DND-41 (cell line): ENCODE measurements around the gene ABI3BP.
A peak's percentile ranks its signal among the peaks of the same experiment; 100 is the strongest.

Experiments
- ATAC-seq: fragments of 200-7000 bp; cut with Tn5 transposase; 3 replicates; pipeline ENCODE4 v1.9.1; 2021; ENCODE audit warnings: low read depth; ENCODE audit not compliant: insufficient read depth
- DNase-seq: peaks from one replicate; pipeline ENCODE4 v3.0.0-alpha.2; 2020
- H2AFZ ChIP-seq: 2 replicates; pipeline ENCODE4 v1.6.0; 2012; ENCODE audit warnings: low read depth, low read length
- H3K27ac ChIP-seq: 2 replicates; pipeline ENCODE4 v1.5.1; 2012; ENCODE audit warnings: low read length, inconsistent platforms
- H3K27me3 ChIP-seq: fragments of 200-600 bp; sonication (generic); 2 replicates; pipeline ENCODE4 v1.6.0; 2012; ENCODE audit warnings: low read length, mild to moderate bottlenecking, inconsistent platforms; ENCODE audit not compliant: insufficient read depth, poor library complexity
- H3K36me3 ChIP-seq: 2 replicates; pipeline ENCODE4 v1.5.1; 2012; ENCODE audit warnings: low read length, inconsistent platforms; ENCODE audit not compliant: insufficient read depth
- H3K4me1 ChIP-seq: 2 replicates; pipeline ENCODE4 v1.5.1; 2012; ENCODE audit warnings: mild to moderate bottlenecking, low read length; ENCODE audit not compliant: insufficient read depth
- H3K4me2 ChIP-seq: 2 replicates; pipeline ENCODE4 v1.6.0; 2012; ENCODE audit warnings: mild to moderate bottlenecking, moderate library complexity, low read length, inconsistent platforms; ENCODE audit not compliant: insufficient read depth
- H3K4me3 ChIP-seq, 2 experiments: fragments of 200-600 bp in 1 of 2; shearing (Covaris generic) in 1 of 2; 2 replicates each; pipeline ENCODE4 v1.5.1; 2012 to 2016; ENCODE audit warnings: inconsistent platforms in 2 of 2, low read length in 2 of 2, mild to moderate bottlenecking in 2 of 2, low read depth in 1 of 2, moderate library complexity in 1 of 2
- H3K79me2 ChIP-seq: 2 replicates; pipeline ENCODE4 v1.6.0; 2012; ENCODE audit warnings: low read length, inconsistent platforms; ENCODE audit not compliant: insufficient read depth
- H3K9ac ChIP-seq: 2 replicates; pipeline ENCODE4 v1.6.0; 2012; ENCODE audit warnings: low read depth, mild to moderate bottlenecking, inconsistent platforms, low read length, moderate library complexity
- H3K9me3 ChIP-seq: 2 replicates; pipeline ENCODE4 v1.5.1; 2012; ENCODE audit warnings: low read length, moderate library complexity, mild to moderate bottlenecking, inconsistent platforms; ENCODE audit not compliant: insufficient read depth, severe bottlenecking
- H4K20me1 ChIP-seq: 2 replicates; pipeline ENCODE4 v1.6.0; 2012; ENCODE audit warnings: low read length; ENCODE audit not compliant: insufficient read depth
- EZH2 ChIP-seq: IDR thresholded peaks from 3 replicates; pipeline ENCODE4 v1.6.1; 2012; ENCODE audit warnings: borderline replicate concordance, low read depth, mild to moderate bottlenecking, moderate library complexity, low read length, inconsistent platforms; ENCODE audit not compliant: severe bottlenecking
- TF ChIP-seq, protein P1 (sequence below): IDR thresholded peaks from 2 replicates; pipeline ENCODE4 v1.5.1; 2012; ENCODE audit warnings: borderline replicate concordance, low read length, moderate library complexity, mild to moderate bottlenecking; ENCODE audit not compliant: poor library complexity, severe bottlenecking; ENCODE audit errors: extremely low read depth

Gene ABI3BP

DNA sequence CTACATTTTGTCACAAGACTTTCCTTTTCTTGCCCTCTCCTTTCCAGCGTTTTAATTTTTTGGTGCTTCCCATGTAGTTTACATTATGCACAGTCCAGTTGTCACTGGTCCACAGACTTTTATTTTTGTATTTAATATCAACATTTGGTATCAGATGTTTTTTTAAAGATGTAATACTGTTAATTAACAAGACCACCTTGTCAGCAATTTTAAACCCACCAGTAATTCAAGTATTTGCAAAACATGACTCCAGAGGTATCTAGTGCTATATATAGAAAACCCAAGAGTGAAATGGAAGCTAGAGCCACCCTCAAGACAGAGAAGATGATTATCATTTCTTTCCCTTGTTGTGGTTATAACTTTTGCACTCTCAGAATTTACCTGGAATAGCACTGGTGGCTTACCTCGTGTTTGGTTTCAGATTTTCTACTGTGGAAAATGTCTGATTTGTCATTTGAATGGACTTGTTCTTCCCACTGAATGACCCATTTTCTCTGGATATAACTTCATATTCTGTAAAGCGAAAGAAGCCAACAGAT is 227.7 kb downstream of the ABI3BP start:
- H3K9ac ChIP-seq, result no peak overlapping the region
- no peaks in the 10 kb centered on the region for H3K4me1 ChIP-seq
- H3K79me2 ChIP-seq, result no peaks in the 10 kb centered on the region
- H3K4me2 ChIP-seq, result no peak overlapping the region
- H4K20me1 ChIP-seq, result no peaks in the 10 kb centered on the region
- H3K4me3 ChIP-seq, result no peak overlapping the region
- H3K36me3 ChIP-seq, result no peaks in the 10 kb centered on the region
- no peak overlapping the region for H2AFZ ChIP-seq
- H3K27me3 ChIP-seq, result no peaks in the 10 kb centered on the region
- ATAC-seq (no peak), DNase-seq (no peak)
- TF ChIP-seq EZH2, result no peak
- no peak overlapping the region for H3K27ac ChIP-seq
- H3K9me3 ChIP-seq, result no peaks in the 10 kb centered on the region

DNA sequence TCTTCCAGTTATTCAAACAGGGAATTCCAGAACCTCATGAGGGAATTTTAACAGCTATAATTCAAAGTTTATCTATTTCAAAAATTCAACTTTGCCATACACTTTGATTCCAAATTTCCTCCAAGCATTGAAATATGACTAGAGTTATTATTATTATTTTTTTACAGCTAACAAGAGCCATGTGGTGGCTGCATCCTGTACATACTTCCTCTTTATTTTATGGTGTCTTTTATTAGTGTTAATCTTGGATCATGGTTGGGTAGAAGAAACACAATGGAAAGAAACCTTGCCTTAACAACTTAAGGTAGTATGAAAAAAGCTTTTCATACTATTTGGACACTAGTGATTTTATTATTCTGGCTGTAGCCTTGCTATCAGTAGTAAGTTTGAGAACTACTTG is 231.3 kb downstream of the ABI3BP start:
- Histone ChIP-seq H3K9me3 (no peaks in the 10 kb centered on the region), H3K4me3 (no peak overlapping the region), H4K20me1 (no peaks in the 10 kb centered on the region), H3K4me1 (no peaks in the 10 kb centered on the region), H3K36me3 (no peaks in the 10 kb centered on the region), H3K27ac (no peak overlapping the region), H2AFZ (no peak overlapping the region), H3K79me2 (no peaks in the 10 kb centered on the region), H3K27me3 (no peaks in the 10 kb centered on the region), H3K4me2 (no peak overlapping the region), H3K9ac (no peak overlapping the region)
- no peak for ATAC-seq
- no peak for DNase-seq
- TF ChIP-seq EZH2, result no peak
- TF ChIP-seq, protein P1, sequence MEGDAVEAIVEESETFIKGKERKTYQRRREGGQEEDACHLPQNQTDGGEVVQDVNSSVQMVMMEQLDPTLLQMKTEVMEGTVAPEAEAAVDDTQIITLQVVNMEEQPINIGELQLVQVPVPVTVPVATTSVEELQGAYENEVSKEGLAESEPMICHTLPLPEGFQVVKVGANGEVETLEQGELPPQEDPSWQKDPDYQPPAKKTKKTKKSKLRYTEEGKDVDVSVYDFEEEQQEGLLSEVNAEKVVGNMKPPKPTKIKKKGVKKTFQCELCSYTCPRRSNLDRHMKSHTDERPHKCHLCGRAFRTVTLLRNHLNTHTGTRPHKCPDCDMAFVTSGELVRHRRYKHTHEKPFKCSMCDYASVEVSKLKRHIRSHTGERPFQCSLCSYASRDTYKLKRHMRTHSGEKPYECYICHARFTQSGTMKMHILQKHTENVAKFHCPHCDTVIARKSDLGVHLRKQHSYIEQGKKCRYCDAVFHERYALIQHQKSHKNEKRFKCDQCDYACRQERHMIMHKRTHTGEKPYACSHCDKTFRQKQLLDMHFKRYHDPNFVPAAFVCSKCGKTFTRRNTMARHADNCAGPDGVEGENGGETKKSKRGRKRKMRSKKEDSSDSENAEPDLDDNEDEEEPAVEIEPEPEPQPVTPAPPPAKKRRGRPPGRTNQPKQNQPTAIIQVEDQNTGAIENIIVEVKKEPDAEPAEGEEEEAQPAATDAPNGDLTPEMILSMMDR, result no peak

DNA sequence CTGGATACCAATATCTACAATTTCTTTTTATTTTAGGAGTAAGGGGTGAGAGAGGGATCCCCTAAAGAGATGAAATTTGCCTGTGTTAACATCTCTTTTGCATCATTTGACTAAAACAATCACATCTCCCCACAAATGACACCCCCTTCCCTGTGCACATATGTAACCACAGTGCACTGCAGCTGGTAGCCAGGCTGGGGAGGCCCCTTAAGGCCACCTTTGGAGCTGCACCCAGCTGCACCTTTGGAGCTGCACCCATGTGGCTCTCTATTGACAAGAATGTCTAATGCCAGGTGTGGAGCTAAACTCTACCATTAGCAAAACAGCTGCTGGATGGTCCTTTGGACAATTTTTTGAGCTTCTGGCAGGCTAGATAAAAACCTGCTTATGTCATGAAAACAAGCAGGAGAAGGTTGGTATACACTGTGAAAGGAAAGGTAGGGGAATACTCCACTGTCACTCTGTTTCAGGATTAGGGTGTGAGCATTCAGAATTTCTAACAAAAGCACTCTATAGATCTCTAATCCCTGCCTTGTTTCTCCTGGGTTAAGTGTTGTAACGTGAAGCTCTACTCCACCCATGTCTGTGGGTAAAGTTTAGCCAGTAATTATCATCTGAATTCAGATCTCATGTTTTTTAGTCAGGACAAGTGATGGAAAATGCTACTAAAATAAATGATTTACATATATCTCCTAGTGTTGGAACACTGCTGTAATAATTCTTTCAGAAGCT is 231.8 kb downstream of the ABI3BP start:
- Histone ChIP-seq H3K79me2 (no peaks in the 10 kb centered on the region), H3K9me3 (no peaks in the 10 kb centered on the region), H3K4me1 (no peaks in the 10 kb centered on the region), H2AFZ (no peak overlapping the region), H3K4me3 (no peak overlapping the region), H3K27ac (no peak overlapping the region), H3K36me3 (no peaks in the 10 kb centered on the region), H3K27me3 (no peaks in the 10 kb centered on the region), H3K9ac (no peak overlapping the region), H4K20me1 (no peaks in the 10 kb centered on the region), H3K4me2 (no peak overlapping the region)
- DNase-seq (peak; percentile 26), ATAC-seq (peak; percentile 87)
- no peak for TF ChIP-seq EZH2
- TF ChIP-seq, protein P1, result peak; percentile 49

DNA sequence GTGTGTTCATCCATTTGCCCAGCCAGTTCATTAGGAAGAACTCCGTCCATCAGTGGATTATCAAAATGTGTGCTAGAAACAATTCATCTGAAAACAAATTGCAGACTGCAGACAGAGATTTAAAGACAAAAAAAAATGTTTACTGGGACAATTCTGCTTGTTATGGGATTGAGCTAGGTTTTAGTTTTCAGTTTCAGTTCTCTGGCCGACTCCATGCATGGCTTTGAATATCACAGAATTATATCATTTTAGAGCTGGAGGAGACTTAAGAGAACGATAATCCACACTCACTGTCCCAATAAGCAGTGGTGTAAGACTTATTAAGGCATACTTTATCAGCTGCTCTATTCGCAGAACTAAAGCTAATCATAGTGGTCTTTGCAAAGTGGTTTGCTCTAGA is 232.8 kb downstream of the ABI3BP start:
- no peak for DNase-seq
- no peaks in the 10 kb centered on the region for H3K27me3 ChIP-seq
- H2AFZ ChIP-seq, result no peak overlapping the region
- no peaks in the 10 kb centered on the region for H3K9me3 ChIP-seq
- no peak overlapping the region for H3K4me2 ChIP-seq
- no peak overlapping the region for H3K27ac ChIP-seq
- no peak for ATAC-seq
- H4K20me1 ChIP-seq, result no peaks in the 10 kb centered on the region
- H3K36me3 ChIP-seq, result no peaks in the 10 kb centered on the region
- no peak overlapping the region for H3K9ac ChIP-seq
- no peak for TF ChIP-seq EZH2
- TF ChIP-seq, protein P1, result no peak
- H3K79me2 ChIP-seq, result no peaks in the 10 kb centered on the region
- H3K4me1 ChIP-seq, result no peaks in the 10 kb centered on the region
- no peak overlapping the region for H3K4me3 ChIP-seq
